ENCODE measurements around the gene RNF39. TPM values are rescaled to one million over a fixed set of nuclear protein-coding genes. Genes with fewer than 3 reads are reported as not detected.
A peak's percentile ranks its signal among the peaks of the same experiment; 100 is the strongest.

The RNF39 gene
- total and polyA plus RNA-seq, 2 of the 13 experiments (the other 11 are each of a cell fraction or from before 2014, with no cell fraction given): 0.13 to 1.8 TPM

DNA sequence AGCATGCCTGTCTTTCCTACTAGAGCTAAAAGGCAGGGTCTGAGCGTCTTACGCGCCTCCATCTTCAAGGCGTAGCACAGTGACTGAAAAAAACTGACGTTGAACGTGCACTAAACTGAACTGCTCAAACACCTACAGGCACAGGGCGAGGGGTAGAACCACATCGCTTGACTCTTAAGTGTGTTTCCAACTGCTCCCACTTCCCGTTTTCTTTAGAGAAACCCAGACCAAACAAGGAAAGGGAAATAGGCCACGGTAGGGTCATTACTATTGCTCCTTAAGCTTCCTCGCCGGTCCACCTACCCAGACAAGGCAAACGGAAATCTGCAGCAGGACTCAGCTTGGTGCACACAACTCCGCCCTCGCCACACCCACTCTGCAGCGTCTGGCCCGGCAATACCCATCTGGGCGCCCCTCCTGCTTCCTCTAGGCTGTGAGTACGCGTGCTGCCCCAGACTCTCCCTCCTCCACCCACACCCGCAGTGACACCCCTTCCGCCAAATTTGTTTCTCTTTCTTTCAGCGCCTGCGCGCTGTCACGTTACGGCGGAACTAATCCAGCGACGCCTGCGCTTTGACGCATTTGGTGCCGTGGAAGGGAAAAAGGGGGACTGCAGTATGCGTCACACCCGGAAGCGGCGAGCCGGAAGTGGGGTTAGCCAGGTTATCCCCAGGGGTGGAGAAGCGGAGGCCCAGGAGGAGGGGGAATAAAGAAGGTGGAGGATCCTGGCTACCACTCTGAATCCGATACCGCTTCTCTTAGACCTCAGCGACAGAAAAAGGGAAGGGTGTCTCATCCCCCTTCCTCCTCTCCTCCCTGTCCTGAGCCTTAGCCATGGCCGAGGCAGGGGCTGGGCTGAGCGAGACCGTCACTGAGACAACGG is 8.8 kb downstream of the RNF39 start, which contains the start of gene PPP1R11 (continued):
- TF ChIP-seq, protein P1, sequence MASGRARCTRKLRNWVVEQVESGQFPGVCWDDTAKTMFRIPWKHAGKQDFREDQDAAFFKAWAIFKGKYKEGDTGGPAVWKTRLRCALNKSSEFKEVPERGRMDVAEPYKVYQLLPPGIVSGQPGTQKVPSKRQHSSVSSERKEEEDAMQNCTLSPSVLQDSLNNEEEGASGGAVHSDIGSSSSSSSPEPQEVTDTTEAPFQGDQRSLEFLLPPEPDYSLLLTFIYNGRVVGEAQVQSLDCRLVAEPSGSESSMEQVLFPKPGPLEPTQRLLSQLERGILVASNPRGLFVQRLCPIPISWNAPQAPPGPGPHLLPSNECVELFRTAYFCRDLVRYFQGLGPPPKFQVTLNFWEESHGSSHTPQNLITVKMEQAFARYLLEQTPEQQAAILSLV (CRISPR knock-in tag; IDR thresholded peaks at IDR 0.05; ENCODE audit: borderline replicate concordance): peak; percentile 65; the same call in 1 of the 2 replicates
- TF ChIP-seq, protein P2, sequence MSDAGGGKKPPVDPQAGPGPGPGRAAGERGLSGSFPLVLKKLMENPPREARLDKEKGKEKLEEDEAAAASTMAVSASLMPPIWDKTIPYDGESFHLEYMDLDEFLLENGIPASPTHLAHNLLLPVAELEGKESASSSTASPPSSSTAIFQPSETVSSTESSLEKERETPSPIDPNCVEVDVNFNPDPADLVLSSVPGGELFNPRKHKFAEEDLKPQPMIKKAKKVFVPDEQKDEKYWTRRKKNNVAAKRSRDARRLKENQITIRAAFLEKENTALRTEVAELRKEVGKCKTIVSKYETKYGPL (CRISPR knock-in tag; IDR thresholded peaks at IDR 0.05): no peak
- no peak for TF ChIP-seq ZNF260 (CRISPR knock-in tag; IDR thresholded peaks at IDR 0.05; ENCODE audit: borderline replicate concordance, low read depth)
- no peak for TF ChIP-seq ZNF558 (CRISPR knock-in tag; IDR thresholded peaks at IDR 0.05; ENCODE audit: borderline replicate concordance)
- TF ChIP-seq ELF4 (CRISPR knock-in tag; IDR thresholded peaks at IDR 0.05; ENCODE audit: borderline replicate concordance): peak; percentile 100
- peak; percentile 98; the same call in 1 of the 2 replicates for TF ChIP-seq ZNF350 (CRISPR knock-in tag; IDR thresholded peaks at IDR 0.05; ENCODE audit: borderline replicate concordance, low read depth)
- TF ChIP-seq ZNF75D (CRISPR knock-in tag; IDR thresholded peaks at IDR 0.05; ENCODE audit: borderline replicate concordance): no peak
- TF ChIP-seq RXRB (CRISPR knock-in tag; IDR thresholded peaks at IDR 0.05; ENCODE audit: borderline replicate concordance): peak; percentile 32
- TF ChIP-seq, protein P3, sequence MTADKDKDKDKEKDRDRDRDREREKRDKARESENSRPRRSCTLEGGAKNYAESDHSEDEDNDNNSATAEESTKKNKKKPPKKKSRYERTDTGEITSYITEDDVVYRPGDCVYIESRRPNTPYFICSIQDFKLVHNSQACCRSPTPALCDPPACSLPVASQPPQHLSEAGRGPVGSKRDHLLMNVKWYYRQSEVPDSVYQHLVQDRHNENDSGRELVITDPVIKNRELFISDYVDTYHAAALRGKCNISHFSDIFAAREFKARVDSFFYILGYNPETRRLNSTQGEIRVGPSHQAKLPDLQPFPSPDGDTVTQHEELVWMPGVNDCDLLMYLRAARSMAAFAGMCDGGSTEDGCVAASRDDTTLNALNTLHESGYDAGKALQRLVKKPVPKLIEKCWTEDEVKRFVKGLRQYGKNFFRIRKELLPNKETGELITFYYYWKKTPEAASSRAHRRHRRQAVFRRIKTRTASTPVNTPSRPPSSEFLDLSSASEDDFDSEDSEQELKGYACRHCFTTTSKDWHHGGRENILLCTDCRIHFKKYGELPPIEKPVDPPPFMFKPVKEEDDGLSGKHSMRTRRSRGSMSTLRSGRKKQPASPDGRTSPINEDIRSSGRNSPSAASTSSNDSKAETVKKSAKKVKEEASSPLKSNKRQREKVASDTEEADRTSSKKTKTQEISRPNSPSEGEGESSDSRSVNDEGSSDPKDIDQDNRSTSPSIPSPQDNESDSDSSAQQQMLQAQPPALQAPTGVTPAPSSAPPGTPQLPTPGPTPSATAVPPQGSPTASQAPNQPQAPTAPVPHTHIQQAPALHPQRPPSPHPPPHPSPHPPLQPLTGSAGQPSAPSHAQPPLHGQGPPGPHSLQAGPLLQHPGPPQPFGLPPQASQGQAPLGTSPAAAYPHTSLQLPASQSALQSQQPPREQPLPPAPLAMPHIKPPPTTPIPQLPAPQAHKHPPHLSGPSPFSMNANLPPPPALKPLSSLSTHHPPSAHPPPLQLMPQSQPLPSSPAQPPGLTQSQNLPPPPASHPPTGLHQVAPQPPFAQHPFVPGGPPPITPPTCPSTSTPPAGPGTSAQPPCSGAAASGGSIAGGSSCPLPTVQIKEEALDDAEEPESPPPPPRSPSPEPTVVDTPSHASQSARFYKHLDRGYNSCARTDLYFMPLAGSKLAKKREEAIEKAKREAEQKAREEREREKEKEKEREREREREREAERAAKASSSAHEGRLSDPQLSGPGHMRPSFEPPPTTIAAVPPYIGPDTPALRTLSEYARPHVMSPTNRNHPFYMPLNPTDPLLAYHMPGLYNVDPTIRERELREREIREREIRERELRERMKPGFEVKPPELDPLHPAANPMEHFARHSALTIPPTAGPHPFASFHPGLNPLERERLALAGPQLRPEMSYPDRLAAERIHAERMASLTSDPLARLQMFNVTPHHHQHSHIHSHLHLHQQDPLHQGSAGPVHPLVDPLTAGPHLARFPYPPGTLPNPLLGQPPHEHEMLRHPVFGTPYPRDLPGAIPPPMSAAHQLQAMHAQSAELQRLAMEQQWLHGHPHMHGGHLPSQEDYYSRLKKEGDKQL (CRISPR knock-in tag; IDR thresholded peaks at IDR 0.05; ENCODE audit: low read depth): no peak; the same call in 1 of the 2 replicates
- no peak for TF ChIP-seq SATB2 (CRISPR knock-in tag; IDR thresholded peaks at IDR 0.05)
- TF ChIP-seq ZNF672 (CRISPR knock-in tag; IDR thresholded peaks at IDR 0.05): no peak
- TF ChIP-seq, protein P4, sequence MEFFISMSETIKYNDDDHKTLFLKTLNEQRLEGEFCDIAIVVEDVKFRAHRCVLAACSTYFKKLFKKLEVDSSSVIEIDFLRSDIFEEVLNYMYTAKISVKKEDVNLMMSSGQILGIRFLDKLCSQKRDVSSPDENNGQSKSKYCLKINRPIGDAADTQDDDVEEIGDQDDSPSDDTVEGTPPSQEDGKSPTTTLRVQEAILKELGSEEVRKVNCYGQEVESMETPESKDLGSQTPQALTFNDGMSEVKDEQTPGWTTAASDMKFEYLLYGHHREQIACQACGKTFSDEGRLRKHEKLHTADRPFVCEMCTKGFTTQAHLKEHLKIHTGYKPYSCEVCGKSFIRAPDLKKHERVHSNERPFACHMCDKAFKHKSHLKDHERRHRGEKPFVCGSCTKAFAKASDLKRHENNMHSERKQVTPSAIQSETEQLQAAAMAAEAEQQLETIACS (CRISPR knock-in tag; IDR thresholded peaks at IDR 0.05): no peak
- no peak; the same call in 1 of the 2 replicates for TF ChIP-seq ZNF232 (CRISPR knock-in tag; IDR thresholded peaks at IDR 0.05; ENCODE audit: borderline replicate concordance)
- TF ChIP-seq, protein P5, sequence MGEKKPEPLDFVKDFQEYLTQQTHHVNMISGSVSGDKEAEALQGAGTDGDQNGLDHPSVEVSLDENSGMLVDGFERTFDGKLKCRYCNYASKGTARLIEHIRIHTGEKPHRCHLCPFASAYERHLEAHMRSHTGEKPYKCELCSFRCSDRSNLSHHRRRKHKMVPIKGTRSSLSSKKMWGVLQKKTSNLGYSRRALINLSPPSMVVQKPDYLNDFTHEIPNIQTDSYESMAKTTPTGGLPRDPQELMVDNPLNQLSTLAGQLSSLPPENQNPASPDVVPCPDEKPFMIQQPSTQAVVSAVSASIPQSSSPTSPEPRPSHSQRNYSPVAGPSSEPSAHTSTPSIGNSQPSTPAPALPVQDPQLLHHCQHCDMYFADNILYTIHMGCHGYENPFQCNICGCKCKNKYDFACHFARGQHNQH (CRISPR knock-in tag; IDR thresholded peaks at IDR 0.05): peak; percentile 96
- no peak for TF ChIP-seq ZNF253 (CRISPR knock-in tag; IDR thresholded peaks at IDR 0.05; ENCODE audit: borderline replicate concordance)
- no peak for TF ChIP-seq ZNF496 (CRISPR knock-in tag; IDR thresholded peaks at IDR 0.05; ENCODE audit: insufficient replicate concordance)
- TF ChIP-seq MED13 (CRISPR knock-in tag; IDR thresholded peaks at IDR 0.05): no peak

Measured in HepG2 (cell line).